OCI-LY3 (cell line): ENCODE measurements around the gene DENND2A.
A peak's percentile ranks its signal among the peaks of the same experiment; 100 is the strongest.

Experiments used
- H2AFZ ChIP-seq: fragments of 200-600, 300-600 bp; shearing (Covaris generic); 2 replicates; pipeline ENCODE4 v1.6.0; 2014; ENCODE audit warnings: antibody characterized with exemption, low read depth, low read length
- H3K27ac ChIP-seq: fragments of 200-600, 300-600 bp; sonication (generic); 2 replicates; pipeline ENCODE4 v1.5.1; 2014; ENCODE audit warnings: mild to moderate bottlenecking, low read length, moderate library complexity, mixed read lengths
- H3K27me3 ChIP-seq: fragments of 200-600, 300-600 bp; sonication (generic); 2 replicates; pipeline ENCODE4 v1.6.1; 2014; ENCODE audit warnings: low read depth, low read length, mixed read lengths
- H3K36me3 ChIP-seq: fragments of 200-600, 300-600 bp; sonication (generic); replicated peaks from 2 replicates; pipeline ENCODE3; 2014; ENCODE audit warnings: low read depth, low read length, mixed read lengths
- H3K4me1 ChIP-seq: fragments of 300-600, 200-600 bp; sonication (generic); 2 replicates; pipeline ENCODE4 v1.6.1; 2014; ENCODE audit warnings: low read length, mixed read lengths
- H3K4me2 ChIP-seq: fragments of 200-600, 300-600 bp; sonication (generic); 2 replicates; pipeline ENCODE4 v1.6.1; 2014; ENCODE audit warnings: low read length, mixed read lengths
- H3K4me3 ChIP-seq: fragments of 300-600, 200-600 bp; sonication (generic); 2 replicates; pipeline ENCODE4 v1.5.1; 2014; ENCODE audit warnings: antibody characterized with exemption, mild to moderate bottlenecking, low read length, moderate library complexity
- H3K79me2 ChIP-seq: fragments of 300-600, 200-600 bp; shearing (Covaris generic); 2 replicates; pipeline ENCODE4 v1.6.1; 2014; ENCODE audit warnings: mild to moderate bottlenecking, low read length, mixed read lengths
- H3K9ac ChIP-seq: fragments of 300-600, 200-600 bp; shearing (Covaris generic); 2 replicates; pipeline ENCODE4 v1.6.0; 2014; ENCODE audit warnings: mild to moderate bottlenecking, low read length, moderate library complexity
- H3K9me3 ChIP-seq: fragments of 200-600, 300-600 bp; shearing (Covaris generic); 2 replicates; pipeline ENCODE4 v1.6.1; 2014; ENCODE audit warnings: low read length, mixed read lengths; ENCODE audit not compliant: insufficient read depth
- H4K20me1 ChIP-seq: fragments of 200-600, 300-600 bp; sonication (generic); 2 replicates; pipeline ENCODE4 v1.6.1; 2016; ENCODE audit warnings: low read length, mixed read lengths; ENCODE audit not compliant: insufficient read depth
- CTCF ChIP-seq: fragments of 200-600, 300-600 bp; sonication (generic); IDR thresholded peaks from 2 replicates; pipeline ENCODE4 v1.5.1; 2014; ENCODE audit warnings: antibody characterized with exemption, low read length, low read depth
- EZH2phosphoT487 ChIP-seq: fragments of 200-600 bp; shearing (Covaris generic); IDR thresholded peaks from 2 replicates; pipeline ENCODE4 v1.6.1; 2018; ENCODE audit warnings: antibody characterized with exemption, mixed run types, low read depth

Gene DENND2A

GRCh38 chr7:140655511-140656408 lies 15.1 kb upstream of the DENND2A start:
- peaks cover 18% of the 10 kb centered on the region for H3K4me1 ChIP-seq
- H3K36me3 ChIP-seq, result no peaks in the 10 kb centered on the region
- no peaks in the 10 kb centered on the region for H3K9me3 ChIP-seq
- H4K20me1 ChIP-seq, result no peaks in the 10 kb centered on the region
- TF ChIP-seq EZH2phosphoT487 (no peak), CTCF (no peak)
- no peaks in the 10 kb centered on the region for H3K79me2 ChIP-seq
- H3K4me3 ChIP-seq, result peak overlapping the region; percentile 56
- no peak overlapping the region for H2AFZ ChIP-seq
- 0 out of 2 replicates have a peak, but pooled peaks cover 12% of the 10 kb centered on the region for H3K27me3 ChIP-seq
- H3K4me2 ChIP-seq, result peak overlapping the region; percentile 73
- H3K9ac ChIP-seq, result no peak overlapping the region; the same call in 1 of the 2 replicates
- H3K27ac ChIP-seq, result no peak overlapping the region

- no peak overlapping the region for H3K9ac ChIP-seq
- TF ChIP-seq CTCF (no peak), EZH2phosphoT487 (no peak)
- H3K79me2 ChIP-seq, result no peaks in the 10 kb centered on the region
- H3K36me3 ChIP-seq, result no peaks in the 10 kb centered on the region
- H3K4me1 ChIP-seq, result peaks cover 18% of the 10 kb centered on the region
- H3K4me2 ChIP-seq, result no peak overlapping the region
- no peak overlapping the region for H2AFZ ChIP-seq
- H3K9me3 ChIP-seq, result no peaks in the 10 kb centered on the region
- H3K27me3 ChIP-seq, result 0 out of 2 replicates have a peak, but pooled peaks cover 5% of the 10 kb centered on the region
- no peaks in the 10 kb centered on the region for H4K20me1 ChIP-seq
- no peak overlapping the region for H3K27ac ChIP-seq
- H3K4me3 ChIP-seq, result no peak overlapping the region
Observed at GRCh38 chr7:140654661-140655060, 14.0 kb upstream of the DENND2A start.

GRCh38 chr7:140654109-140654387 lies 13.4 kb upstream of the DENND2A start:
- 0 out of 2 replicates have a peak, but pooled peaks cover 5% of the 10 kb centered on the region for H3K27me3 ChIP-seq
- no peaks in the 10 kb centered on the region for H3K79me2 ChIP-seq
- no peaks in the 10 kb centered on the region for H3K36me3 ChIP-seq
- no peaks in the 10 kb centered on the region for H4K20me1 ChIP-seq
- no peak overlapping the region for H3K9ac ChIP-seq
- no peaks in the 10 kb centered on the region for H3K9me3 ChIP-seq
- H3K4me2 ChIP-seq, result no peak overlapping the region
- peaks cover 18% of the 10 kb centered on the region for H3K4me1 ChIP-seq
- no peak overlapping the region for H3K4me3 ChIP-seq
- H3K27ac ChIP-seq, result no peak overlapping the region
- TF ChIP-seq EZH2phosphoT487 (no peak), CTCF (no peak)
- no peak overlapping the region for H2AFZ ChIP-seq

GRCh38 chr7:140653319-140654108 lies 12.9 kb upstream of the DENND2A start:
- H3K9me3 ChIP-seq, result no peaks in the 10 kb centered on the region
- H3K4me3 ChIP-seq, result peak overlapping the region; percentile 48
- H3K27ac ChIP-seq, result no peak overlapping the region
- H3K4me1 ChIP-seq, result peaks cover 18% of the 10 kb centered on the region
- H3K4me2 ChIP-seq, result peak overlapping the region; percentile 71
- H3K9ac ChIP-seq, result no peak overlapping the region
- no peaks in the 10 kb centered on the region for H3K36me3 ChIP-seq
- H2AFZ ChIP-seq, result peak overlapping the region; percentile 43; the same call in 1 of the 2 replicates
- TF ChIP-seq EZH2phosphoT487 (no peak), CTCF (peak; percentile 96)
- 0 out of 2 replicates have a peak, but pooled peaks cover 5% of the 10 kb centered on the region for H3K27me3 ChIP-seq
- no peaks in the 10 kb centered on the region for H3K79me2 ChIP-seq
- H4K20me1 ChIP-seq, result no peaks in the 10 kb centered on the region
